SK-N-SH treated with all-trans-retinoic acid at 6 μM for 48 hours (cell line): ENCODE data around the gene SCYL3.

Experiments used
- ESRRG ChIP-seq: fragments of 250-450 bp; sonication (Bioruptor Pico); IDR thresholded peaks from 2 replicates; pipeline ENCODE4 v1.6.1; 2021; ENCODE audit warnings: mild to moderate bottlenecking
- ZFP30 ChIP-seq: fragments of 450-650 bp; formaldehyde crosslinking; IDR thresholded peaks from 2 replicates; pipeline ENCODE4 v1.5.0; 2022; ENCODE audit warnings: mild to moderate bottlenecking, moderate library complexity
- ZNF8 ChIP-seq: fragments of 450-650 bp; formaldehyde crosslinking; IDR thresholded peaks from 2 replicates; pipeline ENCODE4 v1.5.0; 2020; ENCODE audit warnings: mild to moderate bottlenecking, moderate library complexity
- TF ChIP-seq, protein P1 (sequence below): fragments of 250-450 bp; sonication (Bioruptor Pico); IDR thresholded peaks from 2 replicates; pipeline ENCODE4 v1.8.0; 2021; ENCODE audit warnings: low read depth, mild to moderate bottlenecking, moderate library complexity, borderline replicate concordance
- TF ChIP-seq, protein P2 (sequence below): fragments of 250-450 bp; sonication (Bioruptor Pico); IDR thresholded peaks from 2 replicates; pipeline ENCODE4 v1.5.1; 2020; ENCODE audit warnings: low read depth, mild to moderate bottlenecking, moderate library complexity

DNA sequence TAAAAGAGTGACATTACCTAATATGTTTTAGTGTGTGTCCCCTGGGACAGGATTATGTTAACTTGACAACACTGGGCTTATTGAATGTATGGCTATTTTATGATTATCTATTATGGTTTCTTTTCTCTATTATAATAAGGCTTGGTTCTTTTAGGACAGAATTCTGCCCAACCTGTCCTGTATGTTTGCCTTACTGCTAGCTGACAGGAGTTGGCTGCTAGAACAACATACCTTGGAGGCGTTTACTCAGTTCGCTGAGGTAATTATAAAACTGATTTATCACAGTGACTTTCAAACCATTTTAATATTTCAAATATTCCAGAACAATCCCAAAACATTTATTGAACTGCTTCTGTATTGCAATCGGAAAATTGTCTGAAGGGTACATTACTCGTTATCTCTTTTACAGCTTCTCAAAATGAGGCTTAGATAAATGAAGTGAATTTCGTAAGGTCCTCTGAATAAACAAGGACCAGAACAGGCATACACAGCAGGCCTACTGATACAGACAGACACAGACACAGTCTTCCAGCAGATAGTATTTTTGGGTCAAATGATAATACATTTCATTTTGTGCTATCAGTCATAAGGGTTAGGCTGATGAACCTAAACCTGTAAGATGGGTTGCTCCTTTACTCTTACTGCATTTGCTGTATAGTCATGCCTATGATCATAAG lies 44.2 kb downstream of the SCYL3 start:
- TF ChIP-seq ZFP30, result no peak
- TF ChIP-seq ZNF8, result no peak
- TF ChIP-seq, protein P1, sequence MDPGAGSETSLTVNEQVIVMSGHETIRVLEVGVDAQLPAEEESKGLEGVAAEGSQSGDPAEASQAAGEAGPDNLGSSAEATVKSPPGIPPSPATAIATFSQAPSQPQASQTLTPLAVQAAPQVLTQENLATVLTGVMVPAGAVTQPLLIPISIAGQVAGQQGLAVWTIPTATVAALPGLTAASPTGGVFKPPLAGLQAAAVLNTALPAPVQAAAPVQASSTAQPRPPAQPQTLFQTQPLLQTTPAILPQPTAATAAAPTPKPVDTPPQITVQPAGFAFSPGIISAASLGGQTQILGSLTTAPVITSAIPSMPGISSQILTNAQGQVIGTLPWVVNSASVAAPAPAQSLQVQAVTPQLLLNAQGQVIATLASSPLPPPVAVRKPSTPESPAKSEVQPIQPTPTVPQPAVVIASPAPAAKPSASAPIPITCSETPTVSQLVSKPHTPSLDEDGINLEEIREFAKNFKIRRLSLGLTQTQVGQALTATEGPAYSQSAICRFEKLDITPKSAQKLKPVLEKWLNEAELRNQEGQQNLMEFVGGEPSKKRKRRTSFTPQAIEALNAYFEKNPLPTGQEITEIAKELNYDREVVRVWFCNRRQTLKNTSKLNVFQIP (CRISPR knock-in tag), result no peak
- no peak for TF ChIP-seq ESRRG (CRISPR knock-in tag)
- TF ChIP-seq, protein P2, sequence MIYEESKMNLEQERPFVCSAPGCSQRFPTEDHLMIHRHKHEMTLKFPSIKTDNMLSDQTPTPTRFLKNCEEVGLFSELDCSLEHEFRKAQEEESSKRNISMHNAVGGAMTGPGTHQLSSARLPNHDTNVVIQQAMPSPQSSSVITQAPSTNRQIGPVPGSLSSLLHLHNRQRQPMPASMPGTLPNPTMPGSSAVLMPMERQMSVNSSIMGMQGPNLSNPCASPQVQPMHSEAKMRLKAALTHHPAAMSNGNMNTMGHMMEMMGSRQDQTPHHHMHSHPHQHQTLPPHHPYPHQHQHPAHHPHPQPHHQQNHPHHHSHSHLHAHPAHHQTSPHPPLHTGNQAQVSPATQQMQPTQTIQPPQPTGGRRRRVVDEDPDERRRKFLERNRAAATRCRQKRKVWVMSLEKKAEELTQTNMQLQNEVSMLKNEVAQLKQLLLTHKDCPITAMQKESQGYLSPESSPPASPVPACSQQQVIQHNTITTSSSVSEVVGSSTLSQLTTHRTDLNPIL (CRISPR knock-in tag), result no peak
